ENCODE results near the gene SCFD2.
"Not testable (repeated sequence)": the region's sequence is repeated elsewhere in the genome, so short reads cannot be mapped to it uniquely, and the experiment has no call there.

Gene SCFD2

GRCh38 chr4:53094040-53094439, 271.8 kb downstream of the SCFD2 start:
- DNase-seq, result no peak

DNA sequence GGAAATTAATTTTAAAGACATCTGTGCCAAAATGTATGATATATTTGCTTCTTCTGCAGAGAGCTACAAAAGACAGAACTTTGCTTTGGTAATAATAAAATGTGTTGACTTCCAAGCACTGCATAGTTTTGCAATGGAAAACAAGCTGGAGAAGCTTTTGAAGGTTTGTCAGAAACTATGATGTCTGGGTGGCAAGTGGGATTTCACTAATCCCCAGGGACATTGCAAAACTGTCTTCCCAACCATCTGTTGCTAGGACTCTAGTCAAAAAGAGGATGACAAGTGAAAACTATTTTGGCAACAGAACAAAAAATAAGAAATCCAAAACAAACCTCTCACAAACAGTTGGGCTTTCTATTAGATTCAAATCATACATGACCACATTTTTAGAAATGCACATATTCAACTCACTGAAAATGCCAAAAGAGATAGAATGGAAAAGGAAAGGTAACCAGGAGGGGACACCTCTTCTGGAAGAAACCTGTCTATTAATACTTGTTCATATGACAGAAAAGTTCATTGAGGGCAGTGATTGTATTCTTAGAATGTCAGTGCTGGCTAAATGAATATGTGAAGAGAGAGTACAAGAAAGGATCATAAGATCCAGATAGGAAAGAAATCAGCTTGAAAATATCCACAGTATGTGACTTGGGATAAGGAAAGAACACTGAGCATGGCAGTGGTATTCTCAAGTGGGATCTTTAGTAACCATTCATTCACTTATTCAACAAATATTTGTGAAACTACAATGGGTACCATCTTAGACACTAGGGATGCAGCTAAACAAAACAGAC, 275.7 kb downstream of the SCFD2 start:
- peak; percentile 83 for DNase-seq

- DNase-seq, result no peak
Observed at GRCh38 chr4:53088152-53088551, 277.7 kb downstream of the SCFD2 start.

DNA sequence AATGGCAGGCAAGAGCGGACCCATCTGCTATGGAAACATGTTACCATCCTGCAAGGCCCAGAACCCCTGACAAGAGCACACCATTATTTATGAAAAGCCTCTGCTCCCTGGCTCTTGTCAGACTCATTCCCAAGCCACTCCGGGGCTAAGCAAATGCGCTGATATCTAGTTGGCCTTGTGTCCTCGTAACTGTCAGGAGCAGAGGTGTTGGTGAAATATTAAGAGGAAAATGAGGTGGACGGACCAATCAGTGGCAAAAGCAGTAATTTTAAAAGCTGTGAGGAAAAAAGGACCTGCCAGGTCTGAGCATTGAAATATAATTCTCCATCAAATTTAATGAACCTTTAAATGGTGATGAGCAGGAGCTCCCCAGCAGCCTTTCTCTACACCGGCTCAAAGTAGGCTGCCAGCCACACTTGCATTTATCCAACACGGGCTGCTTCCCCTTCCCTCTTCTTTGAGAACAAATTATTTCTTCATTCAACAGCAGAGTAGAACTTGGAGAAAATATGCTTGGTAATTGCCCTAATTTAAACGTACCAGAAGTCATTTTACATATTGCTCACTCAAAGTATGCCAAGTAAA, 289.4 kb downstream of the SCFD2 start:
- DNase-seq, result no peak

DNA sequence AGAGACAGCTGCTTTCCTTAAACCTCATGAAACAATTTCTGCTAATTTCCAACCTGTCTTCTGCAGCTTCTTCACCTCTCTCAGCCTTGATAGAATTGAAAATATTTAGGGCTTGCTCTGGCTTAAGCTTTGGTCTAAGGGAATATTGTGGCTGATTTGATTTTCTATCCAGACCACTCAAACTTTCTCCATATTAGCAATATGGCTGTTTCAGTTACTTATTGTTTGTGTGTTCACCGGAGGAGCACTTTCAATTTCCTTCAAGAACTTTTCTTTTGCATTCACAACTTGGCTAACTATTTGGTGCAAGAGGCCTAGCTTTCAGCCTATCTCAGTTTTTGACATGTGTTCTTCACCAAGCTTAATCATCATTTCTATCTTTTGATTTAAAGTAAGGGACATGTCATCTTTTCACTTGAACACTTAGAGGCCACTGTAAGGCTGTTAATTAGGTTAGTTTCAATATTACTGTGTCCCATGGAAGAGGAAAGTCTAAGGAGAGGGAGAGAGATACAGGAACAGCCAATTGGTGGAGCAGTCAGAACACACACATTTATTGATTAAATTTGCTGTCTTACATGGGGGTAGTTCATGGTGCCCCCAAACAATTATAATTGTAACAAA, 290.6 kb downstream of the SCFD2 start:
- DNase-seq, result no peak

DNA sequence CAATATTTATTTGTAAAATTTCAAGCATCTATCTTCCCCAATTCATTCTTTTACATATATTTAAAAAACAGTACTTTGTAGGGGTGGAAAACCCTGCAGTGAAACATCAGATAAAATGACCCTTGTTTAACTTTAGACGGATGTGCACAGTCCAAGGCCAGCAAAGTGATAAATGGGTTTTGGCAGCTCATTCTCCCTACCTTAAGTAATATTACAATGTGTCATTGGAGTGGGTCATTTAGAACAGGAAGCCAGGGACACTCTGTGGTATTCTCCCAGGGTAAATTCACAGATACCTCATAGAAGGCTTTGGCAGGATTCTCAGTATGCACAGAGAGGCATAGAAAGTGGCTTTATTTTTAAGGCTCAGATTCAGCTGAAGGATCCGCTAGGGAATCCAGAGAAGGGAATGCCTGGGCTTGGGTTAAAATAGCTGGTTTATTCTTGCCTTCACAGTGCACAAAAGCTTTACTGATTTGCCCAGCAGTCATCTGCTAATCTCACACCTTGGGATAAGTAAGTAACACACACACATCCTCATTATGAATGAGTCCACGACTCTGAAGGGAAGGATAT, 297.0 kb downstream of the SCFD2 start:
- DNase-seq, result no peak

- DNase-seq, result no peak
Observed at GRCh38 chr4:53067125-53067802, 298.6 kb downstream of the SCFD2 start.

DNA sequence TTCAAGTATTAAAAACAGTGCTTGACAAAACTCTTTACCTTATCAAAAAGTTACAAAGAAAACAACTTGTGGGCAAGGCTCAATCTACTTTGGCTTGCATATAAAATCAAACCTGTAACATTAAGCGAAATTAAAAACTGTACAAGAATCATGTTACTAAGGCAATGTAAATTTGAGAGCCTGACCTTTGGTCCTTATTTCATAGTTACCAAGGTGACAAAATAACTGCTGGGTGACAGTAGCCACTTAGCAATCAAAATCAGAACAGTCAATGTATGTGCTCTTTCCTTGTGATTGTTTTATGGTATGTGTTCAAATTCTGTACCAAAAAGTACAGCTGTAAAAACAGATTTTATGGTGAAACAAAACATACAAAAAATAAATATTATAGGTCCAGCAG, 299.7 kb downstream of the SCFD2 start:
- DNase-seq, result no peak

GRCh38 chr4:53064609-53065008, 301.3 kb downstream of the SCFD2 start:
- no peak for DNase-seq

DNA sequence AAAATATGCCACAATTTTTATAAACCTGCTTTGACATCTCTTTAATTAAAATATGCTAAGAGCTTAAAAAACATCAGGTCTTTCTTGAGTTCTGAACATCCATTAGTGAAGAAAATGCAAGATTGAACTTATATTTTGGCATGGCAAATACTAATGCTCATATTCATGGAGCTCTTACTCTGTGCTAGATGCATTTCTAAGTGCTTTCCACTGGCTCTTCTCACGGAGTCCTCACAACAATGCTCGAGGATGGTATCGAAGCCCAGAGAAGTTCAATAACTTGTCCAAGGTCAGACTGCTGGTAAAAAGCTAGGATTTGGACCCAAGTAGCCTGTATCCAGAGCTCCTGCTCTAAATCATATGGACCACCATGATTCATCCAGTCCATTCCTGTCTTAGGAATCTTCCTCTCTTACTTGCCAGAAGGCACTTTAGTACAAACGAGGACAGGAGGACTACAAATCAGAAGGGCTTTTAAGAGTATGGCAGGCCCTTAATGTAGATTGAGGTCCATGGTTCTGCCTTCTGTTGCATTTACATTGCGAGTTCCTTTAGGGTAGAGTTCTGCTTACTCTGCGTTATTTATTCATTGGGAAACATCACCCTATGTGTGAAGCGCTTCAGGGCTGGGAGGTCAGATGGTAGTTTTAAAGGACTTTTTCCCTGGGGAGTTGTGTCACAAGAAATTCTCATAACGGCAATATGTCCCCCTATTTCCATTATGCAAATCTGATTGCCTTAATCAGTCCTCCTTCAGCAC, 304.6 kb downstream of the SCFD2 start:
- DNase-seq, result no peak

DNA sequence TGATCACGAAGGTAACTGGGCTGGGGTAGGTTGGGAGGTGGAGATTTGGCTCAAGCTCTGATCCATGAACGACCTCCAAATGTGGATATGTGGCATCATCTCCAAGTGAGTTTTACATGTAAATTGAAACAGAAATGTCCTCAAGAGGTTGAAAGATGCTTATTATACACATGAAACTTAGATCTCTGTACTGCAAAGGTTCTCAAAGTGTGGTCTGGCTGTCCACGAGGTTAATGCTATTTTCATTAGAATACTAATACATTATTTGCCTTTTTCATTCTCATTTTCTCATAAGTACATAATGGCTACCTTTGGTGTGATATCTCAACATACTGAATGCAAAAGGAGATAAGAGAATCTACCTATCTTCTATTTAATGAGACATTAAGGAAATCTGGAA, 305.6 kb downstream of the SCFD2 start:
- DNase-seq, result no peak

DNA sequence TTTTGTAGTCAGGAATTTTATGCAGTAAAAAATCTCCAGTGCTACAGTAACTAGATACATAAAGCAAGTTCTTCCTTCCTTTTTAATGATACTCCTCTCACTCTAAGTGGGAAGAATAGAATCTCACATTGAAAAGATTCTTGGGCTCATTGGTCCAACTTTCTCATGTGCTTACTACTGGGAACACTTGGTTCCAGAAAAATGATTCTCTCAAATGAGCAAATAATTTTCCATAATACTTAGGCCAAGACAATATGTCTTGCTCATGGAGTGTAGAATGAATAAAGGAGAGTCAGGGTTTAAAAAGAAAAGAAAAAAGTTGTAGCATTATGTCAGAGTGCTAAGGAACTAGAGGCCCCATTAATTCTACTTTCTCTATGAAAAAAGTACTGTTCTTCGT, 306.0 kb downstream of the SCFD2 start:
- DNase-seq, result no peak

- DNase-seq, result no peak
Observed at GRCh38 chr4:53059256-53059655, 306.6 kb downstream of the SCFD2 start.

- DNase-seq, result no peak
Observed at GRCh38 chr4:53057679-53058078, 308.2 kb downstream of the SCFD2 start.

GRCh38 chr4:53057108-53057507, 308.8 kb downstream of the SCFD2 start:
- not testable (repeated sequence) for DNase-seq

- no peak for DNase-seq
Observed at GRCh38 chr4:53055716-53056403, 310.0 kb downstream of the SCFD2 start.

DNA sequence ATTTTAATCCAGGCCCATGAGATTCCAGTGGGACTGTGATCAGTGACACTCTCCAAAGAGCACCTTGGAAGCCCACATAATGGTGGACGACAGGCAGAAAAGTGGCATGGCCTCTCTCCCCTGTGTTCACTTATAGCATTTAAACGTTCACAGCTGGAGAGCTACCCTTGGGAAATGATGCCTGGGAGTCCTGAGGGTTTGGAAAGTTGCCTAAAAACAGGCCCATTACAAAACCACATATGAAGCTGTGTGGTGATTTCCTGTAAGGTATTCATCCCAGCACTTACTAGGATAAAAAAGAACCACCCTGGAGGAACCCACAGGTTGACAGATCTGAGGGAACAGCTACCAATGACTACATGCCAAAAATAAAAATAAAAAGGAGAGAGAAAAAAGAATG, 310.6 kb downstream of the SCFD2 start:
- DNase-seq, result peak; percentile 80

DNA sequence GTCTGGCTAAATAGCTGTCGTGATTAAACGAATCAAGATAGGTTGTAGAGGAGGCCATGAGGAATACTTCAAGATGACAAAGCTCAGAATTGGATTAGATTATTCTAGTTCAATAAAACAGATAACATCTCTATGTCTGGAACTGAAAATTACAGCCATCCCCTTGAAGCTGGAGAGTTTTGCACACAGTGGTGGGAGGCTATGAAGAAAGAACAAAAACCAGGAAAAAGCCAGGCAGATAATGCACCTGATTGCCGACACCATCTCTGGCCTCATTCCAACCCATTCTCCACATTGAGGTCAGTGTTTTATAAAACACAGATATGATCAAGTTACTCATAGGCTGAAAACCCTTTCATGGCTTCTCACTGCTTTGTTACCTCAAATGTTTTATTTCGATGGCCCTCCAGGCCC, 315.5 kb downstream of the SCFD2 start:
- DNase-seq, result no peak

GRCh38 chr4:53049528-53049927, 316.3 kb downstream of the SCFD2 start:
- DNase-seq, result no peak

GRCh38 chr4:53044651-53044960, 321.3 kb downstream of the SCFD2 start:
- DNase-seq, result peak; percentile 14

DNA sequence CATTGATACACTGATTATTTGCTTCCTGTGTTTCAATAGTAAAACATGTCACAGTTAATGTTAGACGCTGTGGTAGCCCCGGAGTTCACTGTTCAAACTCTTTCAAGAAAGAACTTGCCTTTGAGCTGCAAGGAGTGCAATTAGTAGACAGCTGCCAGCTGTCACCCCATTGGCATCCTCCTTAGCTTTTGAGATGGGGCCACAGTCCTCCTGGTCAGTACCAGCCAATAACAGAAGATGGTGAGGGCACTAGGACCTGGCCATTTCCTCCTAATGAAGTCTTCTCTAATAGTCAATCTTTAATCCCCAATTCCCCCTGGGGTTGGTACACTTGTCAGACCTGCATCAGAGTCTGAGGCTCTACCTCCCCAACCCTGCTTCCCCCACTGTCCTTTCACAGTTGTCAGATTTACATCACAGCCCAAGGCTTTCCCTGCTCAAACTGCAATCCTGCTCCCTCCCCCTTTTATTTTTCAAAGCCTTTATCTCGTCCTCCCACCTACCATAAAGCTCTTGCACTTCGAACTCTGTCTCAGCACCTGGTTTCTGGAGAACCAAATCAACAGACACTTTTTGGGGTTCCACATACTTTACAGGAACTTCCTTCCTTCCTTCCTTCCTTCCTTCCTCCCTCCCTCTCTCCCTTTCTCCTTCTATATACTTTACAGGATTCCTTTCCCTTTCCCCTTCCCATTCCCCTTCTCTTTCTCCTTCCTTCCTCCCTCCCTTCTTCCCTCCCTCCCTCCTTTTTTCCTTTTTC, 321.8 kb downstream of the SCFD2 start:
- no peak for DNase-seq
